ENCODE measurements around the gene CPE.

GRCh38 chr4:165522050-165522449 lies 143.2 kb downstream of the CPE start:
- TF ChIP-seq CTCF (IDR thresholded peaks at IDR 0.05) (no peak), POLR2A (IDR thresholded peaks at IDR 0.05) (no peak)

Measured in adrenal gland (tissue), 5 donors.